ENCODE results near the gene SLC39A6. TPM values are rescaled to one million over a fixed set of nuclear protein-coding genes. Genes with fewer than 3 reads are reported as not detected.
"Not testable (repeated sequence)": the region's sequence is repeated elsewhere in the genome, so short reads cannot be mapped to it uniquely, and the experiment has no call there.

SLC39A6 gene
- total RNA-seq, 1 donor: 133 TPM

DNA sequence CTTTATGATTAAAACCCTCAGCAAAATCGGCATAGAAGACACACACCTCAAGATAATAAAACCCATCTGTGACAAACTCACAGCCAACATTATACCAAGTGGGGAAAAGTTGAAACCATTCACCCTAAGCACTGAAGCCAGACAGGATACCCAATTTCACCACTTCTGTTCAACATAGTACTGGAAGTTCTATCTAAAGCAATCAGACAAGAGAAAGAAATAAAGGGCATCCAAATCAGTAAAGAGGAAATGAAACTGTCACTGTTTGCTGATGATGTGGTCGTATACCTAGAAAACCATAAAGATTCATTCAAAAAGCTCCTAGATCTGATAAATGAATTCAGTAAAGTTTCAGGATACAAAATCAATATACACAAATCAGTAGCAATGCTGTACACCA is 45.4 kb downstream of the SLC39A6 start:
- no peak overlapping the region for H3K4me3 ChIP-seq (ENCODE audit: insufficient read depth, low read length)
- H3K4me2 ChIP-seq (ENCODE audit: insufficient read depth, low read length): no peak overlapping the region
- no peak for DNase-seq (ENCODE audit: insufficient read length, low spot score, missing footprints)
- no peaks in the 10 kb centered on the region for H4K20me1 ChIP-seq (ENCODE audit: insufficient read depth, low read length)
- no peaks in the 10 kb centered on the region for H3K79me2 ChIP-seq (ENCODE audit: insufficient read depth, low read length)
- H3K27me3 ChIP-seq (ENCODE audit: insufficient read depth, low read length): peaks cover 4% of the 10 kb centered on the region
- TF ChIP-seq, protein P1, sequence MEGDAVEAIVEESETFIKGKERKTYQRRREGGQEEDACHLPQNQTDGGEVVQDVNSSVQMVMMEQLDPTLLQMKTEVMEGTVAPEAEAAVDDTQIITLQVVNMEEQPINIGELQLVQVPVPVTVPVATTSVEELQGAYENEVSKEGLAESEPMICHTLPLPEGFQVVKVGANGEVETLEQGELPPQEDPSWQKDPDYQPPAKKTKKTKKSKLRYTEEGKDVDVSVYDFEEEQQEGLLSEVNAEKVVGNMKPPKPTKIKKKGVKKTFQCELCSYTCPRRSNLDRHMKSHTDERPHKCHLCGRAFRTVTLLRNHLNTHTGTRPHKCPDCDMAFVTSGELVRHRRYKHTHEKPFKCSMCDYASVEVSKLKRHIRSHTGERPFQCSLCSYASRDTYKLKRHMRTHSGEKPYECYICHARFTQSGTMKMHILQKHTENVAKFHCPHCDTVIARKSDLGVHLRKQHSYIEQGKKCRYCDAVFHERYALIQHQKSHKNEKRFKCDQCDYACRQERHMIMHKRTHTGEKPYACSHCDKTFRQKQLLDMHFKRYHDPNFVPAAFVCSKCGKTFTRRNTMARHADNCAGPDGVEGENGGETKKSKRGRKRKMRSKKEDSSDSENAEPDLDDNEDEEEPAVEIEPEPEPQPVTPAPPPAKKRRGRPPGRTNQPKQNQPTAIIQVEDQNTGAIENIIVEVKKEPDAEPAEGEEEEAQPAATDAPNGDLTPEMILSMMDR (IDR thresholded peaks at IDR 0.05; ENCODE audit: extremely low read depth, low read depth, low read length): no peak
- H3K4me1 ChIP-seq (ENCODE audit: insufficient read depth, low read length): peaks cover 7% of the 10 kb centered on the region
- no peak overlapping the region for H2AFZ ChIP-seq (ENCODE audit: low read length)
- no peak overlapping the region for H3K27ac ChIP-seq (ENCODE audit: low read depth, low read length)
- H3K36me3 ChIP-seq (ENCODE audit: insufficient read depth, low read length): no peaks in the 10 kb centered on the region
- H3K9me3 ChIP-seq (ENCODE audit: low read depth, low read length): no peaks in the 10 kb centered on the region

DNA sequence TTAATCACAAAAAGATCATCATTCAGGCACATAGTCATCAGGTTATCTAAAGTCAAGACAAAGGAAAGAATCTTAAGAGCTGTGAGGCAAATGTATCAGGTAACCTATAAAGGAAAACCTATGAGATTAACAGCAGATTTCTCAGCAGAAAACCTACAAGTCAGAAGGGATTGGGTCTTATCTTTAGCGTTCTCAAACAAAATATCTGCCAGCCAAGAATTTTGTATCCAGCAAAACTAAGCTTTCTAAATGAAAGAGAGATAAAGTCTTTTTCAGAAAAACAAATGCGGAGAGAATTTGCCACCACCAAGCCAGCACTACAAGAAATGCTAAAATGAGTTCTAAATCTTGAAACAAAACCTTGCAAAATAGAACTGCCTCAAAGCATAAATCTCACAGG is 48.0 kb downstream of the SLC39A6 start:
- not testable (repeated sequence) for H3K4me3 ChIP-seq (ENCODE audit: insufficient read depth, low read length); H3K36me3 ChIP-seq (ENCODE audit: insufficient read depth, low read length); DNase-seq (ENCODE audit: insufficient read length, low spot score, missing footprints); H3K79me2 ChIP-seq (ENCODE audit: insufficient read depth, low read length); H3K27ac ChIP-seq (ENCODE audit: low read depth, low read length); H2AFZ ChIP-seq (ENCODE audit: low read length); H4K20me1 ChIP-seq (ENCODE audit: insufficient read depth, low read length); H3K27me3 ChIP-seq (ENCODE audit: insufficient read depth, low read length); H3K9me3 ChIP-seq (ENCODE audit: low read depth, low read length); H3K4me2 ChIP-seq (ENCODE audit: insufficient read depth, low read length); H3K4me1 ChIP-seq (ENCODE audit: insufficient read depth, low read length)

DNA sequence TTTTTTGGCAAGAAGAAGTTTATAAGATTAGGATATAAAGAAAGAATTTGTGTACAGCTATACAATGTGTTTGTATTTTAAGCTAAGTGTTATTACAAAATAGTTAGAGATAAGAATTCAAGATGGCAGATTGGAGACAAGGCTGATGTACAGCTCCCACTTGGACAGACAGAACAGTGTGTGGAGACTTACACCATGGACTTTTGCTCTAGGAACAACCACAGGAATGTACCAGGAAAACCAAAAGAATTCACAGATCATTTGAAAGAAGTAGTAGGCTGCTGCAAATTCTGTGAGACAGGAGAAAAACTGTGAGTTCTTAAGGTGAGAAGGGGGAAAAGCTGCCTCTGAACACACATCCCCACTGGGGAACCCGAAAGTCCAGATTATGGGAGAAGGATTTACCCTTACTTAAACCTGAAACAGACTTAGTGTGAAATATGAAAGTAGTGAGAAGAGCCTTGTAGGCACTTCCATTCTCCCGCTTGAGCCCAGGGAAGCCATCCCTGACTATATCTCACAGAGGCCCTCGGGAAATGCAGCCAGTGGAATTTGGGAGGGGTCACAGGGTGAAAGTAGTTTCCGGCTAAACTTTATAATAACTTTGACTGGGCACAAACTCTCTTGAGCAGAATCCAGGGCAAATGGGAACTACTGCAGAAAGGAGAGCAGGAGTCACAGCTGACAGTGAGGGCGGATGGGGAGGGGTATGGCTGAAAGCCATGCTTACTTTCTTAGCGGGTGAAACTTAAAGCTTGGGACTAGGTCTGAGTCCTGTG is 50.2 kb downstream of the SLC39A6 start:
- TF ChIP-seq, protein P1 (IDR thresholded peaks at IDR 0.05; ENCODE audit: extremely low read depth, low read depth, low read length): no peak
- H3K27me3 ChIP-seq (ENCODE audit: insufficient read depth, low read length): peaks cover 4% of the 10 kb centered on the region
- peak overlapping the region; percentile 67 for H3K4me2 ChIP-seq (ENCODE audit: insufficient read depth, low read length)
- no peak for DNase-seq (ENCODE audit: insufficient read length, low spot score, missing footprints)
- no peak overlapping the region for H3K27ac ChIP-seq (ENCODE audit: low read depth, low read length)
- H3K79me2 ChIP-seq (ENCODE audit: insufficient read depth, low read length): no peaks in the 10 kb centered on the region
- peak overlapping the region; percentile 7 for H2AFZ ChIP-seq (ENCODE audit: low read length)
- H4K20me1 ChIP-seq (ENCODE audit: insufficient read depth, low read length): no peaks in the 10 kb centered on the region
- no peaks in the 10 kb centered on the region for H3K9me3 ChIP-seq (ENCODE audit: low read depth, low read length)
- peak overlapping the region; percentile 18 for H3K4me3 ChIP-seq (ENCODE audit: insufficient read depth, low read length)
- H3K4me1 ChIP-seq (ENCODE audit: insufficient read depth, low read length): peaks cover 7% of the 10 kb centered on the region
- H3K36me3 ChIP-seq (ENCODE audit: insufficient read depth, low read length): no peaks in the 10 kb centered on the region

DNA sequence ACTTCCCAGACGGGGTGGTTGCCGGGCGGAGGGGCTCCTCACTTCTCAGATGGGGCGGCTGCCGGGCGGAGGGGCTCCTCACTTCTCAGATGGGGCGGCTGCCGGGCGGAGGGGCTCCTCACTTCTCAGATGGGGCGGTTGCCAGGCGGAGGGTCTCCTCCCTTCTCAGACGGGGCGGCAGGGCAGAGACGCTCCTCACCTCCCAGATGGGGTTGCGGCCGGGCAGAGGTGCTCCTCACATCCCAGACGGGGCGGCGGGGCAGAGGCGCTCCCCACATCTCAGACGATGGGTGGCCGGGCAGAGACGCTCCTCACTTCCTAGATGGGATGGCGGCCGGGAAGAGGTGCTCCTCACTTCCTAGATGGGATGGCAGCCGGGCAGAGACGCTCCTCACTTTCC is 51.4 kb downstream of the SLC39A6 start:
- not testable (repeated sequence) for H3K27ac ChIP-seq (ENCODE audit: low read depth, low read length); H3K36me3 ChIP-seq (ENCODE audit: insufficient read depth, low read length); H3K4me1 ChIP-seq (ENCODE audit: insufficient read depth, low read length); H3K4me3 ChIP-seq (ENCODE audit: insufficient read depth, low read length); H3K9me3 ChIP-seq (ENCODE audit: low read depth, low read length); H3K79me2 ChIP-seq (ENCODE audit: insufficient read depth, low read length); H2AFZ ChIP-seq (ENCODE audit: low read length); H3K4me2 ChIP-seq (ENCODE audit: insufficient read depth, low read length); DNase-seq (ENCODE audit: insufficient read length, low spot score, missing footprints); H3K27me3 ChIP-seq (ENCODE audit: insufficient read depth, low read length); H4K20me1 ChIP-seq (ENCODE audit: insufficient read depth, low read length)

DNA sequence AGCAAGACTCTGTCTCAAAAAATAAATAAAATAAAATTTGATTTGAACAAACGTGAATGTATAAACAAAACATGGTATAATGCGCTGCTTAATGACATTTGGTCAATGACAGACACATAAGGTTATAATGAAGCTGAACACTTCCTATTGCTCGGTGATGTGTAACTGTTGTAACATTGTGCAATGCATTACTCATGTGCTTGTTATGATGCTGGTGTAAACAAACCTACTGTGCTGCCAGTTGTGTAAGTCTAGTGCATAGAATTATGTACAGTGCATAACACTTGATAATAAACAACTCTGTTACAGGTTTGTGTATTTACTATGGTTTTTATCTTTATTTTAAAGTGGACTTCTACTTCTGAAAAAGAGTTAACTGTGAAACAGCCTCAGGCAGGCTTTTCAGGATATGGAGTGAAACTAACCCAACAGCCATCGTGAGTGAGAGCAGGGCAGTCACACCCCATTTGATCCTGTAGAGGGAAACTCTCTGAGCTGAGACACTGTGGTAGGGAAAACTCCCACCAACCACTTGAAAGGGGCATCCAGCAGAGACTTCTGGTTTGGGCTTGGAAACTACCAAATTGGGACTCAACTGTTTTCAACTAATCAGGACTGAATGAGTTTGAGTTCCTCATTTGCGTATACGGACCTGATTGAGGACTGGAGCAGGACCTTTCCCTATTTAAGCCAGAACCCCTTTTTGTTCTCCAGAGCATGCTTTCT is 53.1 kb downstream of the SLC39A6 start:
- Histone ChIP-seq H3K27ac (ENCODE audit: low read depth, low read length) (no peak overlapping the region), H3K4me2 (ENCODE audit: insufficient read depth, low read length) (no peak overlapping the region), H3K9me3 (ENCODE audit: low read depth, low read length) (no peaks in the 10 kb centered on the region), H3K4me3 (ENCODE audit: insufficient read depth, low read length) (no peak overlapping the region), H3K36me3 (ENCODE audit: insufficient read depth, low read length) (no peaks in the 10 kb centered on the region), H3K27me3 (ENCODE audit: insufficient read depth, low read length) (peaks cover 4% of the 10 kb centered on the region), H4K20me1 (ENCODE audit: insufficient read depth, low read length) (no peaks in the 10 kb centered on the region), H2AFZ (ENCODE audit: low read length) (no peak overlapping the region), H3K79me2 (ENCODE audit: insufficient read depth, low read length) (no peaks in the 10 kb centered on the region), H3K4me1 (ENCODE audit: insufficient read depth, low read length) (peaks cover 7% of the 10 kb centered on the region)
- TF ChIP-seq, protein P1 (IDR thresholded peaks at IDR 0.05; ENCODE audit: extremely low read depth, low read depth, low read length): no peak
- DNase-seq (ENCODE audit: insufficient read length, low spot score, missing footprints): no peak
